ENCODE measurements around the gene BROX.

- peak in 1 of 2 donors; percentile 46 for TF ChIP-seq EP300 (IDR thresholded peaks at IDR 0.05)
- TF ChIP-seq CTCF (IDR thresholded peaks at IDR 0.05), result no peak
These were observed 42.2 kb downstream of the BROX start for GRCh38 chr1:222754366-222755139.
